Pulmonary artery endothelial cell (primary cell): ENCODE measurements around the gene INSIG1. TPM values are rescaled to one million over a fixed set of nuclear protein-coding genes. Genes with fewer than 3 reads are reported as not detected.

Source experiments
- DNase-seq: peaks from one replicate; pipeline ENCODE4 v3.0.0-alpha.2; 2011; ENCODE audit warnings: low read depth, low spot score
- total RNA-seq: library from RNA; depleted of rRNA; stranded (reverse); fragments of >200 nt; gene quantifications from 2 replicates; pipeline ENCODE4 v1.2.3, GENCODE V29; 2014

The INSIG1 gene
- total RNA-seq, 1 donor from 2014 or later = 109 TPM

GRCh38 chr7:155326385-155326784 lies 28.7 kb downstream of the INSIG1 start:
- no peak for DNase-seq

- no peak for DNase-seq
Observed at GRCh38 chr7:155327590-155328320, 30.1 kb downstream of the INSIG1 start.

GRCh38 chr7:155329225-155329624 lies 31.5 kb downstream of the INSIG1 start:
- DNase-seq = no peak

- DNase-seq = no peak
Observed at GRCh38 chr7:155331396-155331795, 33.7 kb downstream of the INSIG1 start.

- no peak for DNase-seq
Observed at GRCh38 chr7:155333346-155334234, 35.9 kb downstream of the INSIG1 start.

- DNase-seq = no peak
Observed at GRCh38 chr7:155336812-155337602, 39.3 kb downstream of the INSIG1 start.

- no peak for DNase-seq
Observed at GRCh38 chr7:155337946-155338631, 40.4 kb downstream of the INSIG1 start.

- no peak for DNase-seq
Observed at GRCh38 chr7:155338632-155339320, 41.1 kb downstream of the INSIG1 start.

- DNase-seq = no peak
Observed at GRCh38 chr7:155339474-155339873, 41.8 kb downstream of the INSIG1 start.

- no peak for DNase-seq
Observed at GRCh38 chr7:155340071-155340531, 42.4 kb downstream of the INSIG1 start.

GRCh38 chr7:155340721-155341120 lies 43.0 kb downstream of the INSIG1 start:
- no peak for DNase-seq

- DNase-seq = no peak
Observed at GRCh38 chr7:155341463-155341983, 43.8 kb downstream of the INSIG1 start.

GRCh38 chr7:155342313-155342712 lies 44.6 kb downstream of the INSIG1 start:
- DNase-seq = no peak

- DNase-seq = no peak
Observed at GRCh38 chr7:155343150-155343549, 45.5 kb downstream of the INSIG1 start.

- no peak for DNase-seq
Observed at GRCh38 chr7:155343661-155344121, 46.0 kb downstream of the INSIG1 start.

- DNase-seq = no peak
Observed at GRCh38 chr7:155344270-155344617, 46.6 kb downstream of the INSIG1 start.

- no peak for DNase-seq
Observed at GRCh38 chr7:155344618-155345433, 47.1 kb downstream of the INSIG1 start.

- no peak for DNase-seq
Observed at GRCh38 chr7:155345490-155345889, 47.8 kb downstream of the INSIG1 start.

- no peak for DNase-seq
Observed at GRCh38 chr7:155346285-155346684, 48.6 kb downstream of the INSIG1 start.
